NCI-H69 (cell line): ENCODE results near the gene DEAF1.
"Not testable (repeated sequence)": the region's sequence is repeated elsewhere in the genome, so short reads cannot be mapped to it uniquely, and the experiment has no call there.

ENCODE experiments used
- DNase-seq: peaks from one replicate; lab custom pipeline; 2025; lab: John Stamatoyannopoulos, UW

DEAF1 gene, protein sequence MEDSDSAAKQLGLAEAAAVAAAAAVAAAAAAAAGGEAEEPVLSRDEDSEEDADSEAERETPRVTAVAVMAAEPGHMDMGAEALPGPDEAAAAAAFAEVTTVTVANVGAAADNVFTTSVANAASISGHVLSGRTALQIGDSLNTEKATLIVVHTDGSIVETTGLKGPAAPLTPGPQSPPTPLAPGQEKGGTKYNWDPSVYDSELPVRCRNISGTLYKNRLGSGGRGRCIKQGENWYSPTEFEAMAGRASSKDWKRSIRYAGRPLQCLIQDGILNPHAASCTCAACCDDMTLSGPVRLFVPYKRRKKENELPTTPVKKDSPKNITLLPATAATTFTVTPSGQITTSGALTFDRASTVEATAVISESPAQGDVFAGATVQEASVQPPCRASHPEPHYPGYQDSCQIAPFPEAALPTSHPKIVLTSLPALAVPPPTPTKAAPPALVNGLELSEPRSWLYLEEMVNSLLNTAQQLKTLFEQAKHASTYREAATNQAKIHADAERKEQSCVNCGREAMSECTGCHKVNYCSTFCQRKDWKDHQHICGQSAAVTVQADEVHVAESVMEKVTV

DNA sequence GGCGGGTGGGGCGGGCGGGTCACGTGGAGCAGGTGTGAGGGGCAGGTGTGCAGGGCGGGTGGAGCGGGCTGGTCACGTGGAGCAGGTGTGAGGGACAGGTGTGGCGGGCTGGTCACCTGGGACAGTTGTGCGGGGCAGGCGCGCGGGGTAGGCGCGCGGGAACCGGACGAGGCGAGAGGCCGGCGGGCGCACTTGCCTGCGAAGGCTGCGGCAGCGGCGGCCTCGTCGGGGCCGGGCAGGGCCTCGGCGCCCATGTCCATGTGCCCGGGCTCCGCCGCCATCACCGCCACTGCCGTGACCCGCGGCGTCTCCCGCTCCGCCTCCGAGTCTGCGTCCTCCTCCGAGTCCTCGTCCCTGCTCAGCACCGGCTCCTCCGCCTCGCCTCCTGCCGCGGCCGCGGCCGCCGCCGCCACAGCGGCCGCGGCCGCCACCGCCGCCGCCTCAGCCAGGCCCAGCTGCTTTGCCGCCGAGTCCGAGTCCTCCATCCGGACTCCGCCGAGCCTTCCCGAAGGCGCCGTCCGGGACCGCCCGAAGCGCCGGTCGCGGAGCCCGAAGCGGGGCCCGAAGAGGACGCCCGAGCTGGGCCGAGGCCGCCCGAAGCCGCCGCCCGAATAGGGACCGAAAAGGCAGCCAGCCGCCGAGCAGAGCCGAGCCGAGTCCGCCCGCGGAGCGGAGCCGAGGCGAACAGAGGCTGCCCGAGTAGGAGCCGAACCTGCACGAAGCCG is at the start of gene DEAF1:
Gene DEAF1 (minus strand): TSS at position 660 of the 725 bp plus-strand sequence. CDS start 175 bp downstream, at position 485.
- DNase-seq, result peak; percentile 99

DNA sequence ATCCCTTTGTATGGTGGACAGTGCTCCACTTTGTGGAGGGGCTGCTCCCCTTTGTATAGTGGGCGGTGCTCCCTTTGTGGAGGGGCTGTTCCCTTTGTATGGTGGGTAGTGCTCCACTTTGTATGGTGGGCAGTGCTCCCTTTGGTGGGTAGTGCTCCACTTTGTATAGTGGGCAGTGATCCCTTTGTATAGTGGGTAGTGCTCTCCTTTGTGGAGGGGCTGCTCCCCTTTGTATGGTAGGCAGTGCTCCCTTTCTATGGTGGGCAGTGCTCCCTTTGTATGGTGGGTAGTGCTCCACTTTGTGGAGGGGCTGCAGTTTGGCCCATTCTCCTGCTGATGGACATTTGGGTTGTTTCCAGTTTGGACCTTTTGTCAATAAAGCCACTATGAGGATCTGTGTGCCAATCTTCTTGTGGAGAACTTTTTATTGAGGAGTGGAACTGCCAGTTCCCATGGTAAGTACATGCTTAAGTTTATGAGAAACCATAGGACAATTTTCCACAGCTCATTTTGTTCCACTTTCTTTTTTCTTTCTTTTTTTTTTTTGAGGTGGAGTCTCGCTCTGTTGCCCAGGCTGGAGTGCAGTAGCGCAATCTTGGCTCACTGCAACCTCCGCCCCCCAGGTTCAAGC is 47.7 kb upstream of the DEAF1 start:
- no peak for DNase-seq

DNA sequence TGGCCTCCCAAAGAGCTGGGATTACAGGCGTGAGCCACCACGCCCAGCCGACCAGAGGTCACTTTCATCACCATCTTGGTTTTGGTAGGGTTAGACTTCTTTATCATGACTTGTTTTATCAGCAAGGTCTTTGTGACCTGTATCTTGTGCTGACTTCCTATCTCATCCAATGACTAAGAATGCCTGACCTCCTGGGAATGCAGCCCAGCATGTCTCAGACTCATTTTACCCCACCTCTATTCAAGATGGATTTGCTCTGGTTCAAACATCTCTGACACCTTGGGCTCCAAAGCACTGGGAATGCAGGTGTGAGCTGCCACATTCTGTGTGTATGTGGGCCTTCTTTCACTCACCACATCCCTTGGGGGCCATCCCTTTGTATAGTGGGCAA is 47.1 kb upstream of the DEAF1 start:
- DNase-seq, result no peak

DNA sequence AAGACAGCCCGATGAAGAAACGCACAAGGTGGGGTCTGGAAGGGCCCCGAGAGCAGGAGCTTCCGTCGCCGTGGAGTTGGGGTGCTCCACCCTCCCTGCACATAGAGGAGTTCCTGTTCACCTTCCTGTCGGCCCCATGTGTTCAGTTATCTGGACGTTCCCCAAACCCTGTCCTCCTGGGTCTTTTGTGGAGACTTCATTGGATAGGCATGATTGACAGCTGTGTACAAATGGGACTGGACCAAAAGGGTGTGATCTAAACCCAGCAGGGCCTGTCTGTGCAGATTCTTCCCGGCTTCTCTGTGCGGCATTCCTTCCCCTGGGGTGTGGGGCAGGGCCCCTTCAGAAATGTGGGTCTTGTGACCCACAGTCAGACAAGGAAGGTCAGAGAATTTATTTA is 42.9 kb upstream of the DEAF1 start:
- not testable (repeated sequence) for DNase-seq

DNA sequence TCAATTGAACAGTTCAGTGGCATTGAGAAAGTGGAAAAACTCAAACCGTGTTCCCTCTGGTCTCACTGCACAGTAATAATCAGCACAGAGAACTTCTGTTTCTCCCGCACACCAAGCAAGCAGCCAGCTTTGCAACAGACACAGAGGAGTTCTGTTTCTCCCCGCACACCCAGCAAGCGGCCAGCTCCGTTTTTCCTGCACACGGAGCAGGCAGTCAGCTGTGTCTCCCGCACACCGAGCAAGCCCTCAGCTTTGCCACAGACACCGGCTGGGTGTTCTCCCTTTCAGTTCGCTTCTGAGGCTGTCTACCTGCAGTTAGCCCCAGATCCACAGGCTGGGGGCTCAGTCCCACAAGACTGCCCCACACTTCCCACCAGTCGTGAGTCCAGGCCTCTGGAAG is 42.3 kb upstream of the DEAF1 start:
- no peak for DNase-seq

DNA sequence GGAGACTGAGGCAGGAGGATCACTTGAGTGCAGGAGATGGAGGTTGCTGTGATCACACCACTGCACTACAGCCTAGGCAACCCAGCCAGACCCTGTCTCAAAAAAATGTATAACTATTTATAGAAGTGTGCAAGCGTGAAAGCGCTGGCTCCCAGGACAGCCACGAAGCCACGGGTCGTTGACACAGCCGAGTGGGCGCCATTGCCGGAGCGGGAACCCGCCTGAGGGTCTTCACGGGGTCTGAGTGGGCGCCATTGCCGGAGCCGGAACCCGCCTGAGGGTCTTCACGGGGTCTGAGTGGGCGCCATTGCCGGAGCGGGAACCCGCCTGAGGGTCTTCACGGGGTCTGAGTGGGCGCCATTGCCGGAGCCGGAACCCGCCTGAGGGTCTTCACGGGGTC is 39.5 kb upstream of the DEAF1 start:
- not testable (repeated sequence) for DNase-seq

DNA sequence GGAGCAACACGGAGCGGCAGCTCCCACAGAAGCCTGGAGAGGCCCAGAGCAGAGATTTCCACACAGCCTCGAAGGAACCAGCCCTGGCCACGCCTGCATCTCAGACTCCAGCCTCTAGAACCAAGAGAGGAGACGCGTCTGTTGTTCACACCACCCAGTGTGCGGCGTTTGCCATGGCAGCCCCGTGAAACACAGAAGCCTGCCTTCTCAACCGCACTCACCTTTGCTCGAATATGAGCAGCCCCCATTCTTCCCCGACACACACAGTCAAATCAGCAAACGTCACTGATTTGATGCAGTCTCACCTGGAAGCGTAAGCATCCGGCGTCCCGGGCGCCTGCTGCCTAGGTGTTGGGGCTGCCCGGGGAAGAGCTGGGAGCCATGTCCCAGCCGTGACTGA is 38.0 kb upstream of the DEAF1 start:
- peak; percentile 35 for DNase-seq

DNA sequence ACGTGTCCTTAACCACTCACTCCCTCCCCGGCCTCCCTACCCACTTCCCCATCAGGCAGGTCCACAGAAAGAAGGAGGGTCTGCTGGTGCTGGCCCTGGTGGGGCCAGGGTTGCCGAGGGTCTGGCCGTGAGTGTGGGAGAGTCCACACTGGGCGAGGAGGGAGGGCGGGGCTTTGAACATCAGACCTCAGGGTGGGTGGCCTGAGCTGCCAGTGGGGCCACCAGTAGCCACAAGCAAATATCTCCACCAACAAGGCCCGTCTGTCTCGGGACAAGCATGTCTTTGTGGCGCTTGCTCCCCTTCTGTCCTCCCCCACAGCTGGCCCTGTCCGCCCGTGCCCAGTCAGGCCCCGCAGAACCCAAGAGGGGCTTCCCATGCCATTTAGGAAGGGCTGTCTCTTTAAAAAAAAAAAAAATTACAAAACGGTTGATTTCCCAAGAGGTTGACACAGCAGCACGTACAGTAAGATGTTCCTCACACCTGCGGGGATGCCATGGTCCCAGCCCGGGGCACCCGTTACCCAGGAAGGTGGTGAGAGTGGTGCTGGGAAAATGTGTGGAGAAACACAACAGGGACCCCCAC is 34.6 kb upstream of the DEAF1 start:
- no peak for DNase-seq

GRCh38 chr11:728901-729491 is 34.0 kb upstream of the DEAF1 start:
- no peak for DNase-seq

DNA sequence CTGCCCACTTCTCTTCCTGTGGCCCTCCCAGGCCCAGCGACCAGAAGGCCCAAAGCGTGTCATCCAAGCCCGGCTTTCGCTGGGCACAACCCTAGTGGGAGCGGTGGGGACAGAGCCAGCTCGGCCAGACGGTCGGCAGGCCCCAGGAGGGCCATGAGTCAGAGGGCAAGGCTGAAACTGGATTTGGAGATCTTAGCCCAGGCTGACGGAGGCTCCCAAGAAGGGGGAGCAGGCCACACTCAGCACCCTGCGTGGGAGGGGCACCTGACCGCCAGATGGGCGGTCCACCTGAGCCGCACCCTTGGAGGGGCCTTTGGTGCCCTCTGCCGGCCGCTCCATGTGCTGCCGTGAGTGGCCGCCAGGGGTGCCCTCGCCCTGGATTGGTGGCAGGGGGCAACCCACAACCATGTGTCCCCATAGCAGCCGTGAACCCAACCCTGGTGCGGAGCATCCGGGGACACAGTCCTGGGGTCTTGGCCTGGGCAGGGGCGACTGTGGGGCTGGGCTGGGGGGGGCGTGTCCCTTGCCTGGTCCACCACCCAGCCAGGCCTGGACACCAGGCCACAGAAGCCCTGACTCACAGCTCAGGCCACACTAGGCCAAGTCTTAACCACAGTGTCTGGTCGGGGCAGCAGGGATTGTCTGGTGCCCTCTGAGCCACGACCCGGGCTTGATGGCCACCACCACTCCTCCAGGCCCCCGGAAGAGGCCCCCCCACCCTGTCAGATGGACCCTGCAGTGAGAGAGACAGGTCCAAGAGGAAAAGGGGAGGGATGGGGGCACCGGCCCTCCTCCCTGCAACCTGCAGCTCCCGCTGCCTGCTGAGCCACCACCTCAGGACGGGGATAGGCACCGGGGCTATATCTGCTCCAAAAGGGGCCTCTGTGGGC is 33.1 kb upstream of the DEAF1 start:
- DNase-seq, result peak; percentile 81

- no peak for DNase-seq
Measured at GRCh38 chr11:727281-727701, 32.3 kb upstream of the DEAF1 start.

DNA sequence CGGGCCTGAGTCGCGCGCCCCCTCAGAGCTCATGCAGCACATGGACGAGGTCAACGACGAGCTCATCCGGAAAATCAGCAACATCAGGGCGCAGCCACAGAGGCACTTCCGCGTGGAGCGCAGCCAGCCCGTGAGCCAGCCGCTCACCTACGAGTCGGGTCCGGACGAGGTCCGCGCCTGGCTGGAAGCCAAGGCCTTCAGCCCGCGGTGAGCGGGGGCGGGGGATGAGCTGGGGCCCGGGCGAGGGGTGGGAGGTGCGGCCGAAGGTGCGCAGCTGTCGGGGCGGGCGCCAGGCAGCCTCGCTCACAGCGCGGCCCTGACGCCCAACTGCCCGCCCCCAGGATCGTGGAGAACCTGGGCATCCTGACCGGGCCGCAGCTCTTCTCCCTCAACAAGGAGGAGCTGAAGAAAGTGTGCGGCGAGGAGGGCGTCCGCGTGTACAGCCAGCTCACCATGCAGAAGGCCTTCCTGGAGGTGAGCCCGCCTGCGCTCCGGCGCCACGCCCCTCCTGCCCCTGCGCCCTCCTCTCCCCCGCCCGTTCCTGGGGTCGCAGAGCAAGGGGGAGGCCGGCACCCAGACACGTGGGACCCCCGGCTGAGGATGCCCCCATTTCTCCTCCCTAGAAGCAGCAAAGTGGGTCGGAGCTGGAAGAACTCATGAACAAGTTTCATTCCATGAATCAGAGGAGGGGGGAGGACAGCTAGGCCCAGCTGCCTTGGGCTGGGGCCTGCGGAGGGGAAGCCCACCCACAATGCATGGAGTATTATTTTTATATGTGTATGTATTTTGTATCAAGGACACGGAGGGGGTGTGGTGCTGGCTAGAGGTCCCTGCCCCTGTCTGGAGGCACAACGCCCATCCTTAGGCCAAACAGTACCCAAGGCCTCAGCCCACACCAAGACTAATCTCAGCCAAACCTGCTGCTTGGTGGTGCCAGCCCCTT is 31.5 kb upstream of the DEAF1 start:
- DNase-seq, result peak; percentile 95

DNA sequence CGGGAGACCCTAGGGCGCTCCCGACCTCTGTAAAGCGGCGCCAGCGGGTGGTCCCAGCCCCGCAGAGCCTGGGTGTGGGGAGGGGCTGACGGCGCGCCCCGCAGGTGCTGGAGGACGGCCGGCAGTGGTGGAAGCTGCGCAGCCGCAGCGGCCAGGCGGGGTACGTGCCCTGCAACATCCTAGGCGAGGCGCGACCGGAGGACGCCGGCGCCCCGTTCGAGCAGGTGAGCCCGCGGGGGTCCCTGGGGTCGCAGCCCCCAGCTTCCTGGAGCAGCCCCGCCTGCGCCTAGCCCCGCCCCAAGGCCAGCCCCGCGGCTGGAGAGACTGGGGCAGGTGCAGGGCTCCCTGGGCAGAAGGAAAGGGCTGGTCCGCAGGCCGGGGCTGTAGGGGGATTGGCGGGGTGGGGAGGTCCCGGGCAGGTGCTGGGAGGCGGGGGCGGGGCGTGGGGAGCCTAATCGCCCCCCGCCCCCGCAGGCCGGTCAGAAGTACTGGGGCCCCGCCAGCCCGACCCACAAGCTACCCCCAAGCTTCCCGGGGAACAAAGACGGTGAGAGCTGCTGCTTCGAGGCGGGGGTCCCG is 30.7 kb upstream of the DEAF1 start:
- DNase-seq, result peak; percentile 74

DNA sequence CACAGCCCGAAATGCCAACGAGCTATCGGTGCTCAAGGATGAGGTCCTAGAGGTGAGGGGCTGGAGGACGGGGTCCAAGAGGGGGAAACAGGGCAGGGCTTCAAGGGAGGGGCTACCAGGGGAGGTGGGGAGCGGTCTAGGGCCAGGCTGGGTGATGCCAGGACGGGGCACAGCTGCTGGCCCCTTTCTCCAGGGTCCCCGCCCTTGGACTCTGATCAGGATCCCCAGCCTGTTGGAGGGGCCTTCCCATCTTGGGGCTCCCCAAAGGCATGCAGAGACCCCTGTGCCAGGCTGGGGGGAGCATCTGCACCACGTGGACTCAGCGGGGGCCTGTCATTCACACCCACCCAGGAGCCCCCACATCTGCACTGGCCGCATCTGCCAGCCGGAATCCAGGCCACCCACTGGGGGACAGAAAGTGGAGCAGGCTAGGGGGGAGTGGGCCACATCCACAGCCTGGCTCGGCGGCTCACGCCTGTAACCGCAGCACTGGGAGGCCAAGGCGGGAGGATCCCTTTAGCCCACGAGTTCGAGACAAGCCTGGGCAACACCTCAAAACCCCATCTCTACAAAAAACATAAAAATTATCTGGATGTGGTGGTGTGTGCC is 29.9 kb upstream of the DEAF1 start:
- no peak for DNase-seq

DNA sequence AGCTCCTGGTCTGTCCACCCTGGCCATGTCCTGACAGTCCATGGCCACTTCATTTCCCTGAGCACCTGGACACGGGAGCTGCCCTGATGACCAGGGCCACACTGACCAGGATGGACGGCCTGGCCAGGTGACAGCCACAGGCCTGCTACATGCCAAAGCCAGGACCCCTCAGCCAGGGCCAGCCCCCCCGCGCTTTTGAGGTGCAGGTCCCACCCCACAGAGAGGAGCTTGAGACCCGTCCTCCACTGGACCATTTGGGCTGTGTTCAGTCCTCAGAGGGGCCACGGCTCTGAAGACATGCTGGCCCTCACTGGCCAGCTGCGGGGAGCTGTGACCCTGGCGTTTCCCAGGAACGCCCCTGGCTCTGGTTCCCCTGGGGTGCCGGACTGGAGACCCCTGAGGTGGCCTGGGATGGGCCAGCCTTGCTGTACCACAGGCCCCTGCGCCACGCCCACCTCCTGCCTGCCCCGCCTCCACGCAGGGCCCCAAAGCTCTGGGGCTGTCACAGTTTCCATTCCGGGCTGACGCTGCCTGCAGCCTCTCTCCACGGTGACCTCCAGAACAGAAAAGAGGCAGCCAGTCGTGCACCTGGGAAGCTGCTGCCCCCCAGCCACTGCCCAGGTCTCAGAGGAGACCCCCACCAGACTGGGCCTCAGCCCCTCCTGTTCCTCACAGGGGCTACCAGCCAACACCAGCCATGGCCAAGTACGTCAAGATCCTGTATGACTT is 29.2 kb upstream of the DEAF1 start:
- DNase-seq, result no peak

GRCh38 chr11:723120-723883 is 28.3 kb upstream of the DEAF1 start:
- peak; percentile 69 for DNase-seq

GRCh38 chr11:722346-722811 is 27.4 kb upstream of the DEAF1 start:
- peak; percentile 47 for DNase-seq
